A549 (cell line): ENCODE measurements around the gene SLC36A3.

Experiments used
- CTCF ChIP-seq: fragments of >200 bp; sonication (Bioruptor Twin); formaldehyde crosslinking; IDR thresholded peaks from 3 replicates; pipeline ENCODE4 v1.5.1; 2016
- EP300 ChIP-seq, 2 experiments: fragments of >200 bp; sonication (Bioruptor Twin); formaldehyde crosslinking; IDR thresholded peaks; 2 replicates in 1 of 2; 3 replicates in 1 of 2; pipeline ENCODE4 v1.6.1; 2016 to 2017
- MAFK ChIP-seq: fragments of 450-650 bp; IDR thresholded peaks from 2 replicates; pipeline ENCODE4 v1.6.1; 2014; ENCODE audit not compliant: partially characterized antibody
- POLR2A ChIP-seq: IDR thresholded peaks from 2 replicates; pipeline ENCODE4 v1.6.1; 2012; ENCODE audit warnings: mild to moderate bottlenecking, low read length
- POLR2AphosphoS2 ChIP-seq: conservative IDR thresholded peaks from 2 replicates; pipeline ENCODE4 v1.6.1; 2012; ENCODE audit warnings: low read length, improper control_type of control experiment, inconsistent platforms
- REST ChIP-seq: fragments of 200-600 bp; sonication (generic); IDR thresholded peaks from 2 replicates; pipeline ENCODE4 v1.6.1; 2016; ENCODE audit warnings: antibody characterized with exemption, mild to moderate bottlenecking, moderate library complexity
- SMC3 ChIP-seq: fragments of >200 bp; sonication (Bioruptor Twin); formaldehyde crosslinking; IDR thresholded peaks from 3 replicates; pipeline ENCODE4 v1.6.1; 2018; ENCODE audit warnings: inconsistent platforms
- USF2 ChIP-seq: fragments of 450-650 bp; IDR thresholded peaks from 2 replicates; pipeline ENCODE4 v1.6.1; 2014; ENCODE audit warnings: antibody characterized with exemption
- ZSCAN20 ChIP-seq: fragments of 250-450 bp; sonication (Bioruptor Pico); IDR thresholded peaks from 2 replicates; pipeline ENCODE4 v1.8.0; 2022; ENCODE audit warnings: mild to moderate bottlenecking, moderate library complexity

- TF ChIP-seq POLR2A (no peak), CTCF (no peak), REST (no peak), SMC3 (no peak), POLR2AphosphoS2 (no peak), MAFK (no peak), EP300 (IDR thresholded peaks at IDR 0.05) (no peak), ZSCAN20 (CRISPR knock-in tag) (no peak), USF2 (no peak)
Observed at GRCh38 chr5:151310932-151311331, 7.4 kb upstream of the SLC36A3 start.
